ENCODE measurements around the gene GART. TPM values are rescaled to one million over a fixed set of nuclear protein-coding genes. Genes with fewer than 3 reads are reported as not detected.
"Not testable (repeated sequence)": the region's sequence is repeated elsewhere in the genome, so short reads cannot be mapped to it uniquely, and the experiment has no call there.

GART gene
- 58.1 TPM for total RNA-seq

GRCh38 chr21:33541756-33542639 is at the start of gene GART:
Gene GART (minus strand): TSS chr21:33542117. CDS start chr21:33539315, 2,802 bp downstream.
- DNase-seq = peak; percentile 88

DNA sequence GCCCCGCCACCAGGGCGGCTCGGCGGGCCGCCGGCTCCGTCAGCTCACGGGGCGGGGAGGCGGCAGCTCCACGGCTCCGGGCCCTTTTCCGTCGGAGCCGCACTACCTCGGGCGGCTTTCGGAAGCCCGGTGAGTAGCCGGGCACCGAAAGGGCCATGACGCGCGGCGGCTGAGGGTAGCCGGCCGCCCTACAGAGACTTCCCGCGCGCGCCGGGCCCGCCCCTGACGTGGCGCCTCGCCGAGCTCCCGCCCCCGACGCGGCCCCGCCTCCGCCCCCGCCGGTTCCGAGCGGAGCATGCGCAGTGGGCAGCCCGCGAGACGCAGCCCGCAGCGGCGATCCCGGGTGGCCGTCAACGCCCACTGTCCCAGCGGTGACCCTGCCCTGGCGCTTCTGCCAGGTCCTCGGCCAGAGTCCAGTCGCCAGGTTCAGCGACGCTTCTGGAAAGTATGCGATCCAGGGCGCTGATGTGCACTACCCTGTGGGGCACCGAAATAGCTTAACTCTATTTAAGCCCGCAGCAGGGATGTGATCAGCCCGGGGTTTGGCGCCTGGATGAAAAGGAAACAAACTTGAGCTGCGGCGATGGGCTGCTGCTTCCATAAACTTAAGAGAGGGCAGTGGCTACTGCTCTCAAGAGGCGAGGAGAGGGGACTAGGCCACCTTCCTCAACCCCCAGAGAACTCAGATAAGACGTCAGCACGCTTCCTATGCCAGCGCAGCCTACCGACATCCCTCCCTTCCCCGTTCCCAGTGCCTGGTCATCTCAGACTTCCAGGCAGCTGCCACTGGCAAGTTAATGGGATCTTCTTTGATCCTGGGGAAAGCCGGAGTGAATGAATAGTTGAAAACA is 46.8 kb upstream of the GART start, which contains the start of gene DONSON:
Gene DONSON (minus strand): TSS at position 200 of the 851 bp plus-strand sequence. CDS start 43 bp downstream, at position 157.
- DNase-seq = peak; percentile 88

GRCh38 chr21:33587792-33588484 is 46.0 kb upstream of the GART start:
- DNase-seq = no peak

DNA sequence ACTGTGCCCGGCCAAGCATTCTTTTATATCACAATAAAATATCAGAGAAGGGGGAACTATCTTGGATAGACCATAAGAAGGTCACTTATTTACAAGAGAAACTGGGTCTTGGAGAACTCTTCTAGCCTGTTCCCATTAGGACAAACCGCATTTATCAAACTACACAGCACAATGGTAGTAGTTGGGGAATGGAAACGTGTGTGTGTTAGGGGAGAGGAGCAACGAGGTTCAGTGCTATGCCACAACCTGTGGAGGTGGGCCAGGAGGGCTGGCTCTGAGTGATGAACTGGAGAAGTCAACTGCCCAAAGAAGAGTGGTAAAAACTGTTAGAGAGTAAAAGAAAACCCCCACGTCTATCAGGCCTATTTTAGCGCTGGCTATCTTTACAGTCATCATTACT is 45.0 kb upstream of the GART start:
- no peak for DNase-seq

DNA sequence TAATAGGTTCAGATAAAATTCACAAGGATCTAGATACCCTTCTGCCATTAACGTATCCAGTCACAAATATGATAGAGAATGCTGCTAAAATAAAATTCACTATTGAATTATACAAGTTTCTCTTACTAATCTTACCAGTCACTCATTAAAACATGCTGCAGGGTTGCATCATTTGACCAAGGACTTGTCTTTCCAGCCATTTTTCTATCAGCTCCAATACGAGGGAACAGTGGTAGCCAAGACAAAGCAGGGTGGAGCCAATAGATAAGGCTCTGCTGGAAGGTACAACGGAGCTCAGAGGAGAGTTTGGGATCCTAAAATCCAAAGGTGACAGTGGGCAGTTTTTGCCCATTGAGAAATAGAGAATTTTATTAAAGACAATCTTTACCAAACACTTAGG is 42.5 kb upstream of the GART start:
- no peak for DNase-seq

DNA sequence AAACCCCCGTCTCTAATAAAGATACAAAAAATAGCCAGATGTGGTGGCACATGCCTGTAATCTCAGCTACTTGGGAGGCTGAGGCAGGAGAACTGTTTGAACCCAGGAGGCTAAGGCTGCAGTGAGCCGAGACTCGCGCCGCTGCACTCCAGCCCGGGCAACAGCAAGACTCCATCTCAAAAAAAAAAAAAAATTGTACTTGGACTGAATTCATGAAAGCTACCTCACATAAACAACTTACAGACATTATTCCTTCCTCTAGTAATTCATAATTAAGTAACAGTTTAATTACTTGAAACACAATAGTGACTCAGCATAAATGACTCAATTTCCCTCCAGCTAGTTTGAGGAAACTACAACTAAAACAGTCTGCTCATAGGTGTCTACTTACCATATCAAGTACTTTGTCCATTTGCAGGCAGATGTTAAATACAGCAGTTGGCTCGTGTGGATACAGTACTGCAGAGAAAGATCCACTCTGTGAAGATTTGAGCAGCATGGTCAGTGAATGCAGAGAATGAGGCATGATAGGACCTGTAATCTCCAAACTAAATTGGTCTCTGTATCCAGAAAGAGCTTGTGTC is 37.1 kb upstream of the GART start:
- no peak for DNase-seq

- no peak for DNase-seq
Observed at GRCh38 chr21:33578214-33578613, 36.3 kb upstream of the GART start.

DNA sequence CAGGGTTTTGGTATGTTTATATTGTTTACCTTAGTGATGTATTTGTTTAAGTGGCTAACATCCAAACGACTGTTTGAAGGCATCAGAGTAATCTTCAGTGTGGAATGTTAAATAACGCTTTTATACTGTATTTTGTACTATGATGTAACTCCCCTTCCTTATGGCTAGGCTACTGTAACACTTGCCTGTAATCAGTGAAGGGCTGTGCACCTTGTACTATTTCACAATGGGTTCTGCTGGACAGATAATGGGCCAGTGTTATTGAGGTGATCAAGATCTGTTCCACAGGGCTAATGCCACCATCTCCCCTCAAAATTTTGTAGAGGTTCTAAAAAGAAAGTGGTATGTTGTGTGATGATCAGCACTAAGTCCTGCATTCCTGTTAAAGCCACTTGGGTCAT is 34.8 kb upstream of the GART start:
- not testable (repeated sequence) for DNase-seq

GRCh38 chr21:33572350-33572749 is 30.4 kb upstream of the GART start:
- DNase-seq = no peak

- no peak for DNase-seq
Observed at GRCh38 chr21:33569991-33570390, 28.1 kb upstream of the GART start.

DNA sequence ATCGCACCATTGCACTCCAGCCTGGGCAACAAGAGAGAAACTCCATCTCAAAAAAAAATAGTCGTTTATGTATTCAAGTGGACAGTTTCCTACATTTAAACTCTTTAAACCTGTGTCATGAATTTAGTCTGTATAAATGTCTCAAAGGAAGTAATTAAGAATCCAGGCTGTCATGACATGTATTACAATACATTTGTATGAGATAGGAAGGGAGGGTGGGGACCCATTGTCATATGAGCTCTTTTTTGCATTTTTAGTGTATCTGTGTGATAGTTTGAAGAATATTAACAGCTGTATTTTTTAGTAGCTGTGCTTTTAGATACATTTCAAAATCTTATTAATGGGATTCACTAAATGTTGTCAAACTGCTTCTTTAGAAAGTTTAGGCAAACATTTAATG is 26.5 kb upstream of the GART start:
- DNase-seq = no peak

DNA sequence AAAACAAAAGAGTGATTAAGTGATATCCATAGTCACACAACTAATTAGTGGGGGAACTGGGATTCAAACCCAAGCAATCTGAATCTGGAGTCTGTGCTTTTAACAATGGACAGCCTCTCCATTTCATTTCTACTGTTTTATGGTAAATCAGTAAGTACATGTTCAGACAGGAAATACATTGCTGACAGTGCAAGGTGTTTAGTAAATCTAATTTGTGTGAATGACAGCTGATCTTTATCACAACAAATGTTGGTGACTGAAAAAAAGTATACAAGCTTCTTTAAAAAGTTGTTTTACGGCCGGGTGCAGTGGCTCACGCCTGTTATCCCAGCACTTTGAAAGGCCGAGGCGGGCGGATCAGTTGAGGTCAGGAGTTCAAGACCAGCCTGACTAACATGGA is 26.0 kb upstream of the GART start:
- DNase-seq = no peak

DNA sequence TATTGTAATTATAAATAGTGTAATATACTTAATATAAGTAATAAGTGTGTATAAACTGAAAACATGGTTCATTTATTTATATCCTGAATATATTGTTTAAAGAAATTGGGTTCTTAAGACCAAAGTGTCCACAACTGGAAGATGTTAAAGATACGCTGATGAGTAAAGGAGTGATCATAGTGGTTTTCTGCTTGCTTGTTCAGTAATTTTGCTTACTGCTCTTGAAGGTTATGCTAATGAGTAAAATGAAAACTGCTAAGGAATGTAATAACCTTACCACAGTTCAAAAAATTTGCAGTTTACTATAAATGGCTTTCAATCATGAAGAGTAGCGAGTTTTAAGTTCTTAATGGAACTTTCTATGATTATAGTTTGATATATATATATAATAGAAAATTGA is 24.6 kb upstream of the GART start:
- DNase-seq = no peak

- DNase-seq = no peak
Observed at GRCh38 chr21:33562389-33562788, 20.5 kb upstream of the GART start.

GRCh38 chr21:33561373-33561772 is 19.5 kb upstream of the GART start:
- no peak for DNase-seq

DNA sequence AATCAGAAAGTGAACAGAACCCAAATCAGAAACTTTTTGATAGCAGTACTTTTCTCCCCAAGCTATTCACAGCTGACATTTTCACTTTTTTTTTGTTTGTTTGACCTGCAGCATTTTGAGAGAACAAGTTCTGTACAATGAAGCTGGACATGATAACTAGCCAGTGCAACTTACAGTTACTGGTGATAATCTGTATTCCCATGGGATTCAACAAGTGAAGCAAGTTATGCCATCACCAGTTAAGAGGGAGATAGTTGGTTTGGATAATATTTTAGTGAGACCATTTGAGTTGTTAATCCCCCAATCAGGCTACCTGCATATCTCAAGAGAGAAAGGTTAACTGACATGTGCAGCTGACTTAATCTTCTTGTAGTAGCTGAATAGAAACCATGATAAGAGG is 19.0 kb upstream of the GART start:
- DNase-seq = no peak

GRCh38 chr21:33559813-33560212 is 17.9 kb upstream of the GART start:
- no peak for DNase-seq

- DNase-seq = no peak
Observed at GRCh38 chr21:33558777-33559421, 17.0 kb upstream of the GART start.

- no peak for DNase-seq
Observed at GRCh38 chr21:33557447-33557846, 15.5 kb upstream of the GART start.

DNA sequence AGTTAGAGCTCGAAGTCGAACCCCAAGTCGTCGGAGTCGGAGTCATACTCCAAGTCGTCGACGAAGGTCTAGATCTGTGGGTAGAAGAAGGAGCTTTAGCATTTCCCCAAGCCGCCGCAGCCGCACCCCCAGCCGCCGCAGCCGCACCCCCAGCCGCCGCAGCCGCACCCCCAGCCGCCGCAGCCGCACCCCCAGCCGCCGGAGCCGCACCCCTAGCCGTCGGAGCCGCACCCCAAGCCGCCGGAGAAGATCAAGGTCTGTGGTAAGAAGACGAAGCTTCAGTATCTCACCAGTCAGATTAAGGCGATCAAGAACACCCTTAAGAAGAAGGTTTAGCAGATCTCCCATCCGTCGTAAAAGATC is 13.0 kb upstream of the GART start:
- no peak for DNase-seq

- DNase-seq = no peak
Observed at GRCh38 chr21:33554236-33554981, 12.5 kb upstream of the GART start.

Measured in skin of body (tissue), 2 donors.